NB4 (cell line): Measurements from ENCODE around the gene ANKRD10.

Source experiments
- DNase-seq: peaks from one replicate; pipeline ENCODE4 v3.0.0; 2010; ENCODE audit warnings: low read depth
- H3K4me3 ChIP-seq: one replicate; pipeline ENCODE4 v1.5.1; 2011; ENCODE audit warnings: mild to moderate bottlenecking, low read depth, low read length, moderate library complexity
- CTCF ChIP-seq: IDR thresholded peaks from one replicate; pipeline ENCODE4 v1.5.1; 2012; ENCODE audit warnings: low read depth, low read length
- MAX ChIP-seq: IDR thresholded peaks from 2 replicates; pipeline ENCODE4 v1.6.1; 2011; ENCODE audit warnings: low read depth, low read length
- MYC ChIP-seq: IDR thresholded peaks from 2 replicates; pipeline ENCODE4 v1.6.1; 2011; ENCODE audit warnings: low read depth, low read length
- POLR2A ChIP-seq: IDR thresholded peaks from 2 replicates; pipeline ENCODE4 v1.6.1; 2011; ENCODE audit warnings: mild to moderate bottlenecking; ENCODE audit not compliant: insufficient read length; ENCODE audit errors: extremely low read depth

ANKRD10 gene

GRCh38 chr13:110937511-110938285, 22.8 kb upstream of the ANKRD10 start:
- no peak for TF ChIP-seq MAX
- no peak for TF ChIP-seq POLR2A
- no peak for TF ChIP-seq CTCF
- no peak for TF ChIP-seq MYC
- DNase-seq = no peak
- H3K4me3 ChIP-seq = no peak overlapping the region

GRCh38 chr13:110936519-110936918, 21.6 kb upstream of the ANKRD10 start:
- TF ChIP-seq POLR2A (no peak), MYC (no peak), CTCF (no peak), MAX (no peak)
- no peak overlapping the region for H3K4me3 ChIP-seq
- DNase-seq = no peak

DNA sequence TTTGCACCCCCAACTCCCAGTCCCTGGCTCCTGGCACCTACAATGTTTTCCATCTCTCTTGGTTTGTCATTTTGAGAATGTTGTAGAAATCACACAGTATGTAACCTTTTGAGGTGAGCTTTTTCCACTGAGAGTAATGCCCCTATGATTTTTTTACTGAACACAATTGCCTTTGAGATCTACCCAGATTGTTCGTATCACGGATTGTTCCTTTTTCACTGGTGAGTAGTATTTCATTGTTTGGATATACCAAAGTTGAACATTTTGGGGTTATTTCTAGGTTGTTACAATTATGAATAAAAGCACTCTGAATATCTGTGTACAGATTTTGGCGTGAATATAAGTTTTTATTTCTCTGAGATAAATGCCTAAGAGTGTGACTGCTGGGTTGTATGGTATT, 17.7 kb upstream of the ANKRD10 start:
- TF ChIP-seq POLR2A (no peak), MYC (no peak), MAX (no peak), CTCF (no peak)
- no peak overlapping the region for H3K4me3 ChIP-seq
- no peak for DNase-seq

DNA sequence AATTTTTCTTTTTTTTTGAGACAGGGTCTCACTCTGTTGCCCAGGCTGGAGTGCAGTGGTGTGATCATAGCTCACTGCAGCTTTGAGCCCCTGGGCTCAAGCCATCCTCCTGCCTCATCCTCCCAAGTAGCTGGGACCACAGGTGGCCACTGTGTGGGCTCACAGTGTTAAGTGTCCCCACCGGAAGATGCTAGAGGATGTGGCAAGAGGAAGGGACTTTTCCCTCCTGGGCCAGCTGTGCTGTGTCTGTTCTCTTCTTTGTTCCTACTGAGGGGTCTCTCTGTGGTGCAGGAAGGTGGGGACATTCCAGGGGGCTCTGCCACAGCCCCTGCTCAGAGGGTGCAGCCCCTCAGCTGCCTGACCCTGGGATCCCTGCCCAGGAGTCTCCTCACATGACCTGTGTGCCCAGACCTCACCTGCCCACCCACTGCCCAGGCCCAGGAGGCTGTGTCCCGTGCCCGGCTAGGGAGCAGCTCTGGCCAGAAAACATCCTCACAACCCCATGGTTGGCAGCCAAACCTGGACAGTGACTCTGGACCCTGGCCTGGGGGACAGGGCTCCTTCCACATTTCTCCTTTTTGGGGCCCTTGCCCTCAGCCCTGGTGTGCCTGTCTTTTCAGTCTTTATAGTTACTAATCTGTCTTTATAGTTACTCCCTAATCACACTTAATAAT, 14.4 kb upstream of the ANKRD10 start:
- H3K4me3 ChIP-seq = no peak overlapping the region
- no peak for DNase-seq
- TF ChIP-seq CTCF = no peak
- no peak for TF ChIP-seq POLR2A
- TF ChIP-seq MAX = no peak
- TF ChIP-seq MYC = no peak

DNA sequence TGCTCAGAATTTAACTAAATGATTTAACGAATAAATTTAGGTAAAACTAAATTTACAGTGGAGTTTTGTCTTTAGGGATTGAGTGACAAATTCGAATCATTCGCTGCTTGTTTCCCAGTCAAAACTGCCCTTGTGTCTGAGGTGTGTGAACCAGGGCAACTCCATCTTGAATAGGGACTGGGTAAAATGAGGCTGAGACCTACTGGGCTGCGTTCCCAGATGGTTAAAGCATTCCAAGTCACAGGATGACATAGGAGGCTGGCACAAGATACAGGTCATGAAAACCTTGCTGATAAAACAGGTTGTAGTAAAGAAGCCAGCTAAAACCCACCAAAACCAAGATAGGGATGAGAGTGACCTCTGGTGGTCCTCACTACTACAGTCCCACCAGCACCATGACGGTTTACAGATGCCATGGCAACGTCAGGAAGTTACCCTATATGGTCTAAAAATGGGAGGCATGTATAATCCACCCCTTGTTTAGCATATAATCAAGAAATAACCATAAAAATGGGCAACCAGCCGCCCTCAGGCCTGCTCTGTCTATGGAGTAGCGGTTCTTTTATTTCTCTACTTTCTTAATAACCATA, 10.2 kb upstream of the ANKRD10 start:
- peak; percentile 28 for TF ChIP-seq CTCF
- TF ChIP-seq MYC = no peak
- DNase-seq = peak; percentile 48
- H3K4me3 ChIP-seq = no peak overlapping the region
